Mammary epithelial cell (primary cell): ENCODE results near the gene OR2AE1.

Experiments used
- CTCF ChIP-seq, 2 donors: IDR thresholded peaks in 1 of 2; conservative IDR thresholded peaks in 1 of 2; 2 replicates each; pipeline ENCODE4 v1.5.1; 2011 to 2012; ENCODE audit warnings: inconsistent platforms in 2 of 2, low read length in 2 of 2, mild to moderate bottlenecking in 2 of 2, control low read depth in 1 of 2, low read depth in 1 of 2; ENCODE audit not compliant: insufficient read depth in 1 of 2; ENCODE audit errors: extremely low read depth in 1 of 2
- EZH2 ChIP-seq: IDR thresholded peaks from 2 replicates; pipeline ENCODE4 v1.6.1; 2012; ENCODE audit warnings: low read length, inconsistent platforms, borderline replicate concordance

GRCh38 chr7:99829524-99830160, 47.2 kb downstream of the OR2AE1 start:
- TF ChIP-seq EZH2 (no peak), CTCF (conservative IDR thresholded peaks at IDR 0.05 in 1 of 2, IDR thresholded peaks at IDR 0.05 in 1 of 2; ENCODE audit: extremely low read depth in 1 of 2, insufficient read depth in 1 of 2, low read depth in 1 of 2, low read length in 2 of 2) (no peak)
